ENCODE data around the gene ETS1.

ETS1 gene

DNA sequence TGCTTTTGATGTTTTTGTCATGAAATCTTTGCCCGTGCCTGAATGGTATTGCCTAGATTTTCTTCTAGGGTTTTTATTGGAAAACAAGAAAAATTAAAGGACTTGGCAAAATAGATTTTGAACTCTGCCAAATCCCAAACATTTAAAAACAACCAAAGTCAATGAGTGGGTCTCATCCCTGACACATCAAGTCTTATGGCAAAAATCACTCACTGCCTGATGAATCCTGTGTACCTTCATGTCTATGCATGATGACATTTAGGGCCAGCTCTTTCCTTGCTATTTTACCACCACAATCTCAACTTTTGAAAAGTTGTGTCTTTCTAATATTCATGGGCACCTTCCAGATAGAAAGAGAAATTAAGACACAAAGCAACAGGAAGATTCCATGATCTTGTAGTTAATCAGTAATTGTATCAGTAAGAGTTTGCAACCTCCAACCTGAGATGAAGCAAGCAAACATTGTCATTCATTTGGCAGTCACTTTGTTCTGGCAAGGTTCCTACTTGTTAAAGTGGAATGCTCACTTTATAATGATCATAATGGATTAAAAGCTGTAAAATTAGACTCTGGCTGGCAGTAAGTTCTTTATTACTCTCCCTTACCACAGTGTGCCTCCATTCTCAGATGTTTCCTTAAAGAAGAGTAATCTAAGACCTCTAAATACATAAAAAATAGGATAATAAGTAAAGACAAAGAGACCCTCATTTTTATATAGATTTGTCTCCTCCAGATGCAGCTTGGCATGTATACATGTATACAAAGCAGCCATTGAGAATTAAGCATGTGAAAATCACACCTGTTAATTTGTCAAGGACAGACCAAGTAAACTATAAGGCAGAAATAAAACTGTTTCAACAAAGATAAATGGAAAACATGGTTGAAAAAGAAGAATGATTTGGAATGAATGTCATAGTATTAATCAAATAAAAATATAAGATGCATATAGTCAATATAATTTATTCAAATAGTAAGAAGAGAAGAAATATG is 51.6 kb downstream of the ETS1 start:
- peak; percentile 26 for FAIRE-seq

DNA sequence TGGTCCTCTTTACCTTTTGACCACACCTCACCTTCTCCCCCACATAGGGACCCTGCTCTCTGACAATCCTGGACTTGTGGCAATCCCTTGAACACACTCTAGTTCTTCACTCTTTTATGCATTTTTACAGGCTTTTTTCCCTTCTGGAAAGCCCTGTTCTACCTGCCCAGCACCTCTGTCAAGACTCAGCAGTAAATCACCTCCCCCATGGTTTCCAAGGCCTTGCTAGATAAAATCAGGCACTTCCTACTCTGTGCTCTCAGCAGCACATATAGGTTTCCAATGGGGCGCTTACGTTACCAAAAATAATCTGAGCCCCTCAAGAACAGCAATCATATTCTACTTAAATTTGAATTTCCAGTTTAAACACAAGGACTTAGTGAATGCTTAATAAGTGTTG is 53.9 kb downstream of the ETS1 start:
- FAIRE-seq, result no peak

GRCh38 chr11:128532572-128533091 is 54.7 kb downstream of the ETS1 start:
- FAIRE-seq, result no peak

DNA sequence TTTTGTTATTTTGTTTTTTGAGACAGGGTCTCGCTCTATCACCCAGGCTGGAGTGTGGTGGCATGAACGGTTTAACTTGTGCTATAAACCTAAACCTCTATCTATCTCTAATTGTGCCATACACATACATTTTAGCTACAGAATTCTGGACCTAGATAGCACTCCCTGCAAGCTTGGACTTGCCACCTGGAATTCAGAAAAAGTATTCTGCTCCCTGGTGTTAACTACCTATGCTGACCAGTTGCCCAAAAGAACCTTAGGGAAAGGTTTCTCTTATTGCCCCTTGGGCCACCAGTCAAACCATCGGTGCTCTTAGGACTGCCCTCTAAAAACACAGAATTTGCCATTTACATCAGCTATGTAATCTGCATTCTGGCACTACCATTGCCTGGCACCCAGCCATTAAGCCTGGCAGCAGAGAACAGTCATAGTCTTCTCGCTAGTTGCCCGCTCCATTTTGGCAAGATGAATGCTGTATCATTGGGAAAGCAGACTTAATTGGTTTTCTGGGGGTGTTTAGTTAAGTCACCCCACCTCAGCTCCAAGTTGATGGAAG is 55.3 kb downstream of the ETS1 start:
- no peak for FAIRE-seq

- no peak for FAIRE-seq
Measured at GRCh38 chr11:128531588-128531987, 55.8 kb downstream of the ETS1 start.

DNA sequence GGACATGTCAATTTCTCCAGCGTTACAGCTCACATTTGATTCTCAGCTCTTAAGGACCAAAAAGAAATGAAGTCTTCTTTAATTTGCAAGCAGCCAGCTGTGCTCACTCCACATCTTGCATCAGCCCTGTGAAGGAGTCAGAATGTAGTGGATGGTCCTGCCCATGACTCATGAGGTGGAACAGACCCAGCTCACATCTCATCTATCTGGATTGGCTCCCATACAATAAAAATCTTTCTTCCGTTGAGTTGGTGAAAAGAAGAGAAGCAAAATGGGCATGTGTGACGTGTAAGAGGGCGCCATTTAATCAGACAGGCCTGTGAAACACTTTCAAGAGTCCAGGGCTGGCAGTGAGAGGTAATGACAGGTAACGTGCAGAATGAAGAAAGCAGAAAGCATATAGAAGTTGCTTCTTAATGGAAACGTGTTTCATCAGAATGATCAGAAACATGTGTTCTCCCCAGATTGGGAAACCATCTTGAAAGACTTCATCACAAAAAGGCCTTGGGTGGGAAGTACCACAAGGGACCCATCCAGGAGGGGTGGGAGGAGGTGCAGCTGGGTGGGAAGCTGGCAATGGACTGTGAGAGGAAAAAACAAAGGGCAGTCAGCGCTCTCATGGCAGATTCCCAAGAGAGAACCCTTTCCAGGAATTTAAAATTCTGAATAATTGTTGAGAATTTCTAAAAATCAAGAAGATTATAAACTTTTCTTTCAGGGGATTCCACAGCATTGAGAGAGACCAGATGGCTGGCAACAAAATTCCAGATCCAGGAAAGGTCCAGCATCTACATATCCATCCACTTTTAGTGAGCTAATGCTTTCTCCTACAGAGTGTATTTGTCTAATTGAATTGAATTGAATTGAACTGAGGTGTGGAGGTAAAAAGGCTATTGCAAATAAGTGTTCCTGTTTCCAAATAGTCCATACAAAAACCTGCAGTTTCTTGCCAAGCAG is 57.0 kb downstream of the ETS1 start:
- FAIRE-seq, result no peak

- FAIRE-seq, result no peak
Measured at GRCh38 chr11:128528294-128528693, 59.1 kb downstream of the ETS1 start.

GRCh38 chr11:128527046-128527445 is 60.3 kb downstream of the ETS1 start:
- no peak for FAIRE-seq

GRCh38 chr11:128525411-128526243 is 61.7 kb downstream of the ETS1 start:
- FAIRE-seq, result peak; percentile 77

GRCh38 chr11:128524172-128524571 is 63.2 kb downstream of the ETS1 start:
- no peak for FAIRE-seq

GRCh38 chr11:128523641-128524040 is 63.7 kb downstream of the ETS1 start:
- peak; percentile 67 for FAIRE-seq

DNA sequence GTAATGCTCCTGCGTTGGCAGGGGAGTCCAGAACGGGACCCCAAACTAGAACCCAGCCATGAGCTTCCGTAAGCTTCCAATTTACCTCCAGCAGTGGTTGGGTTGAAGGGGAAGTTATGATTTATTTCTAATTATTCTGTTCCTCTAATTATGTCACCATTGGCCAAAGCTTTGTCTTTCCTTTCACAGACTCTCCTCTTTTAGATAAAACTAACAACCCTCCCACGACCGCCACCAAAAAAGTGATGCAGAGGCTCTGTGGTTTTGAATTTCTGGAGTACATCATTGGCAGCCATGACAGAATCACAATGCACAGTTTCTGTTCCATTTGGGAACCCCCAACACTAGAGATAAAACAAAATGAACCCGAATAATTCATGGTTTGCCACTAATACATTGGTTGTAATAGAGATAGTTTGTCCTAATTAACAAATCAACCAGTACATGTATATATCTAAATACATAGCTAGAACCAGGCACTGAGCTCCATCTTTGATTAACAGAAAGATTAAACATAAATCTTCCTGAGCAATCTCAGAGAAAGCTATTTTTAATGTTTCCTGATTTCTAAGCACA is 64.3 kb downstream of the ETS1 start:
- no peak for FAIRE-seq

DNA sequence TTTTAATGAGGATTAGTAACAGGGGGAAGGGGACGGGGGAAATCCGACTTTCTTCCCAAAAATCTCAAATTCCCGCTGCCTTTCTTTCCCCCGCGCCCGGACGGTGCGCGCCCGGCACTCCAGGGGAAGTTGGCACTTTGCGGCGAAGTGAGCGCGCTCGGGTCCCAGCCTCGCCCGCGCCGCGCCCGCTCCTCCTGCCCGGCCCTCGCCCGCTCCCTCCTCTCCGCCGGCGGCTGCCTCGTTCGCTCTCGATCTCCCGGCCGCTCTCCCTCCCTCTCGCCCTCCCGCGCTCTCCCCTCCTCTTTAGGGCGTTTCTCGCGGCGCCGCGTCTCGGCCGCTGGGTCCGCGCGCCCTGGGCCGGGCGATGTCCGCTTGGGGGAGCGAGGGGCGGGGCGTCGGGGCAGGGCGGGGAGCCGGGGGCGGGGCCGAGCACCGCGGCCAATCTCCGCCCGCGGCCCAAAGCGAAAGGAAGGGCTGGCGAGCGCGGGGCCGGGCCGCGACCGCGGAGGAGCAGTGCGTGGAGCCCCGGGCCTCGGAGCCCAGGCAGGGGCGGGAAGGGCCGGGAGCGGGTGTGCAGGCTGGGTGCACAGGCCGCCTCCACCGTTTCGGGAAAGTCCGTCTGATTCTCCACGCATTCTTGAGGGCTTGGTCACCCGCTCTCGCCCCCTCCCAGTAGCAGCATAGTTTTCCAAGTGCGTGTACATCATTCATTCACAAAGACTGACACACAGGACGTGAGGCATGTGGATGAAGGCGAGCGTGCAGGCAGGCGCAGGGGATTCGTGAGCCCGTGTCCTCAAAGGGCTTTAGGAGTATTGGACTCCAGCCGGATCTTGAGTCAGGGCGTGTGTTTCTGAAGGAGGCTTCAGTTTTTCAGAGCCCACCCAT is 65.1 kb downstream of the ETS1 start:
- FAIRE-seq, result no peak

DNA sequence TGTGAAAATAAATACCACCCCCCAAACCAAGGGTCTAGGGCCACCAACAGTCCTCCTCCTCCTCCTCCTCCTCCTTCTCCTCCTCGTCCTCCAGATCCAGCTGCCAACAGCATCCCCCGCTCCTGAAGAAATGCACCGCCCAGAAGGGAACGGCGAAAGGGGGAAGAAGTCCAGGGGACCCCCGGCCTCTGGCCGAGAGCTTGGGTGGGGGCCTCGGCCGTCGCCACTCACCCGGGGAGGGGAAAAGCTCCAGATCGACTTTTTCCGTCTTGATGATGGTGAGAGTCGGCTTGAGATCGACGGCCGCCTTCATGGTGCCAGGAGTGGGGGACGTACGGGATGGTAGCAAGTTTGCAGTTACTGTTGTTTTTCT is 65.7 kb downstream of the ETS1 start:
- no peak for FAIRE-seq

DNA sequence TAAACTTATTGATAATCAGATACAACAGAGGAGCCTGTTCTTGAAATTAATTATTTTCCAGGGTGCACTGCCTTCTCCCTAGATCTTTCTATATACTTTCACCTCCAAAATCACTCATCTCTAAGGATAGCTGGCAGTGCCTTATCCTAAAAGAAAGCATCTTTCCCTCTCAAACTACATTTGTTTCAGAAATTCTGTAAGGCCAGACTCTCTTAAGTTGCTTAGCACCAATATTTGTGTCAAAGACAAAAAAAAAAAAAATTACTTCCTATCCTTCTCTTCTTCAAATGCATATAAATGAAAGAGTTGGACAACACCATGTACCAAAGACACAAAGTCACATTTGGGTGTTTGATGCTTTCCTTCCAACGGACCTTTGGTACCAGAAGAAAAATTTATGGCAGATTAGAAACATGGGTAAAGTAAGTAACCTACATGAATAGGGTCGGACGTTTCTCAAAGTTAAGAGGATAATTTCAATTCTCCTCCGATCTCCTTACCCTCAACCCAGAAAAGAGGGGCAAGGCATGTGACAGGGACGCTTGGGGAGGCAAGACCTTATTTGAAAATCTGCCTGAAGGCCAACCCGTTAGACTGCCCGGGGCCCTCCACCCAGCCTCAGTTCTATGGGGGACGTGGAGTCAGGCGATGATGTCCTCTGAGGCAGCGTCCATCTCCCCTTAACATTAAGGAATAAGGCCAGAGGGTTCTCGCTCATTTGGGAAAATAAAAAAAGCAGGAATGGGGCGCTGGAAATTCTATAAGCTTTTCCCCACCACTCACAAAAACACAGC is 66.3 kb downstream of the ETS1 start:
- no peak for FAIRE-seq

GRCh38 chr11:128520206-128520887 is 67.0 kb downstream of the ETS1 start:
- peak; percentile 12 for FAIRE-seq

DNA sequence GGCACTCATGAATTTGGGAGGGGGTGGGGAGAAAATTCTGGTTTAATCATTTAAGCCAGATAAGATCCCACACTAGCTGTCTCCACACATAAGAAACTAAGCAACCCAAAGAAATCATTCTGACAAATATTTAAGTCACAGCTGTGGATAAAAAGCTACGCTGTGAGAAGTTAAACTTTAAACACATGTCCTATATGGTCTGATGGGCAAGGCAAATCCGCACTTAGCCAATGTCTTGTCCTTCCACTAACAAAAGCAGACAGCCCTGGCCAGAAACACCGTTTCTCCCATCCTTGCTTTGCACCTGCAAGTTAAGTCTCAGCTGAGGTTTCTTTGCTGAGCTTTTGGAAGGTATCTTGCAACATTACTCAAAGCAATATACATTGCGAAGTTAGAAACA is 68.0 kb downstream of the ETS1 start:
- no peak for FAIRE-seq

GRCh38 chr11:128518493-128519207 is 68.7 kb downstream of the ETS1 start:
- FAIRE-seq, result no peak

All from endometrium (tissue), 2 donors.